22Rv1 (cell line): Measurements from ENCODE around the gene ASCC2.

Experiments used
- ZFX ChIP-seq: fragments of 450-650 bp; IDR thresholded peaks from 2 replicates; pipeline ENCODE4 v1.6.1; 2017; ENCODE audit warnings: antibody characterized with exemption, borderline replicate concordance
- TF ChIP-seq, protein P1 (sequence below): fragments of 450-650 bp; IDR thresholded peaks from 2 replicates; pipeline ENCODE4 v1.5.1; 2017; ENCODE audit warnings: mild to moderate bottlenecking

DNA sequence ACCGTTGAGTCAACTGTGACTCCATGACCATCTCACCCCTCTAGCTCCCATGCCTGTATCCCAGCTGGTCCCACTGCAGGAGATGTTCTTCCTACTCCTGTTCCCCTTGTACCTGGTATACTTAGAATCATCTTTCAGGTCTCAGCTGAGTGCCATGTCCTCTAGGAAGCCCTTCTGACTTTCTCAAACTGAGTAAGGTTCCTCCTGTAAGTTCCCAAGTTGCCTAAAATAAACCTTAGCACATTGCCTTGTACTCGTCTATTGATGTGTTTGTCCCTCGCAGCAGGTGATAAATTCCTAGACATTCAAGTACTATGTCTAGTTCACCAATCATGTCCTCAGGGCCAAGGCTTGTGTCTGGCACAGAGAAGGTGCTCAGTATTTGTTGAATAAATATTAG lies 18.4 kb upstream of the ASCC2 start:
- TF ChIP-seq, protein P1, sequence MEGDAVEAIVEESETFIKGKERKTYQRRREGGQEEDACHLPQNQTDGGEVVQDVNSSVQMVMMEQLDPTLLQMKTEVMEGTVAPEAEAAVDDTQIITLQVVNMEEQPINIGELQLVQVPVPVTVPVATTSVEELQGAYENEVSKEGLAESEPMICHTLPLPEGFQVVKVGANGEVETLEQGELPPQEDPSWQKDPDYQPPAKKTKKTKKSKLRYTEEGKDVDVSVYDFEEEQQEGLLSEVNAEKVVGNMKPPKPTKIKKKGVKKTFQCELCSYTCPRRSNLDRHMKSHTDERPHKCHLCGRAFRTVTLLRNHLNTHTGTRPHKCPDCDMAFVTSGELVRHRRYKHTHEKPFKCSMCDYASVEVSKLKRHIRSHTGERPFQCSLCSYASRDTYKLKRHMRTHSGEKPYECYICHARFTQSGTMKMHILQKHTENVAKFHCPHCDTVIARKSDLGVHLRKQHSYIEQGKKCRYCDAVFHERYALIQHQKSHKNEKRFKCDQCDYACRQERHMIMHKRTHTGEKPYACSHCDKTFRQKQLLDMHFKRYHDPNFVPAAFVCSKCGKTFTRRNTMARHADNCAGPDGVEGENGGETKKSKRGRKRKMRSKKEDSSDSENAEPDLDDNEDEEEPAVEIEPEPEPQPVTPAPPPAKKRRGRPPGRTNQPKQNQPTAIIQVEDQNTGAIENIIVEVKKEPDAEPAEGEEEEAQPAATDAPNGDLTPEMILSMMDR: no peak
- no peak for TF ChIP-seq ZFX
